ENCODE data around the gene SH3D19. TPM values are rescaled to one million over a fixed set of nuclear protein-coding genes. Genes with fewer than 3 reads are reported as not detected.
A peak's percentile ranks its signal among the peaks of the same experiment; 100 is the strongest.

SH3D19 gene
- polyA plus RNA-seq, 2 of the 4 experiments (the other 2 are of a cell fraction): 15.3 to 22.9 TPM

- H3K4me3 ChIP-seq: no peak overlapping the region
- ChIA-PET CTCF (no interaction called here), POLR2A (no interaction called here)
- no peaks in the 10 kb centered on the region for H3K9me3 ChIP-seq
- no peak overlapping the region for H3K4me2 ChIP-seq
- 91% methylated on average over 5 of the region's 5 CpGs for WGBS (ENCODE audit: missing lambda C conversion rate)
- no peak overlapping the region for H3K27ac ChIP-seq
- FAIRE-seq: no peak
- no peak for ATAC-seq
- no peak for DNase-seq (ENCODE audit: low read depth in 1 of 2, low spot score in 1 of 2)
- no peak for TF ChIP-seq EP300 (IDR thresholded peaks at IDR 0.05)
- no peak for TF ChIP-seq HDAC2 (IDR thresholded peaks at IDR 0.05)
- TF ChIP-seq ZSCAN20 (CRISPR knock-in tag; IDR thresholded peaks at IDR 0.05): no peak
- TF ChIP-seq RCOR1 (IDR thresholded peaks at IDR 0.05; ENCODE audit: low read depth, low read length): no peak
- TF ChIP-seq TFCP2L1 (CRISPR knock-in tag; IDR thresholded peaks at IDR 0.05): no peak
- TF ChIP-seq ZC3H11A (IDR thresholded peaks at IDR 0.05): no peak
- TF ChIP-seq, protein P1, sequence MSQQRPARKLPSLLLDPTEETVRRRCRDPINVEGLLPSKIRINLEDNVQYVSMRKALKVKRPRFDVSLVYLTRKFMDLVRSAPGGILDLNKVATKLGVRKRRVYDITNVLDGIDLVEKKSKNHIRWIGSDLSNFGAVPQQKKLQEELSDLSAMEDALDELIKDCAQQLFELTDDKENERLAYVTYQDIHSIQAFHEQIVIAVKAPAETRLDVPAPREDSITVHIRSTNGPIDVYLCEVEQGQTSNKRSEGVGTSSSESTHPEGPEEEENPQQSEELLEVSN (IDR thresholded peaks at IDR 0.05; ENCODE audit: borderline replicate concordance, low read depth): no peak
- no peak for TF ChIP-seq PHF8 (IDR thresholded peaks at IDR 0.05; ENCODE audit: borderline replicate concordance, low read depth)
- no peak for TF ChIP-seq NFE2L2 (conservative IDR thresholded peaks at IDR 0.05; ENCODE audit: low read length)
- no peak for TF ChIP-seq RNF2 (IDR thresholded peaks at IDR 0.05; ENCODE audit: borderline replicate concordance, low read depth)
- no peak for TF ChIP-seq HOXB13 (CRISPR knock-in tag; IDR thresholded peaks at IDR 0.05; ENCODE audit: low read depth)
- no peak for TF ChIP-seq ESRRA (IDR thresholded peaks at IDR 0.05; ENCODE audit: borderline replicate concordance, low read length)
- TF ChIP-seq BHLHE40 (IDR thresholded peaks at IDR 0.05; ENCODE audit: low read depth, low read length): no peak
- TF ChIP-seq PBX3 (IDR thresholded peaks at IDR 0.05): no peak
- TF ChIP-seq HOXB5 (CRISPR knock-in tag; IDR thresholded peaks at IDR 0.05): no peak
- no peak for TF ChIP-seq TP53 (CRISPR knock-in tag; IDR thresholded peaks at IDR 0.05)
- no peak for TF ChIP-seq CBX2 (IDR thresholded peaks at IDR 0.05; ENCODE audit: borderline replicate concordance, low read depth)
- TF ChIP-seq, protein P2, sequence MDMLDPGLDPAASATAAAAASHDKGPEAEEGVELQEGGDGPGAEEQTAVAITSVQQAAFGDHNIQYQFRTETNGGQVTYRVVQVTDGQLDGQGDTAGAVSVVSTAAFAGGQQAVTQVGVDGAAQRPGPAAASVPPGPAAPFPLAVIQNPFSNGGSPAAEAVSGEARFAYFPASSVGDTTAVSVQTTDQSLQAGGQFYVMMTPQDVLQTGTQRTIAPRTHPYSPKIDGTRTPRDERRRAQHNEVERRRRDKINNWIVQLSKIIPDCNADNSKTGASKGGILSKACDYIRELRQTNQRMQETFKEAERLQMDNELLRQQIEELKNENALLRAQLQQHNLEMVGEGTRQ (IDR thresholded peaks at IDR 0.05): no peak
- peaks cover 19% of the 10 kb centered on the region for H3K4me1 ChIP-seq
Observed at GRCh38 chr4:151310124-151310728, 15.2 kb downstream of the SH3D19 start.

DNA sequence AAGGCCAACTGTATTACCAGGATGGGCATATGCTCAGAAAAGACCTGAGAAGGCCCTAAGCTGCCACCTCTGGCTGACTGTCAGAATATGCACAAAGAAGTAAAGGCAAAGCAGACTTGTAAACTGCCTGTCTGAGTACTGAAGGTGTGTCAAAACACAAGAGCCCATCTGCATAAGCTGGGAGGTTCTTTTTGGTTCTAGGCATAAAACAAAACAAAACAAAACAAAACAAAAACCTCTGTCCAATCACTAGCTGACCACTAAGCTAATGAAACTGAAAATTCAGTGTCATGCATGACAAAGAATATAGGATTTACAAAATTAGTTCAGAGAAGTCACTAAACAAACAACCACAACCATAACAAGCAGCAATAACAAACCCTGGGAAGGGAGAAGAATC, 20.6 kb downstream of the SH3D19 start:
- no peak overlapping the region for H3K27ac ChIP-seq
- TF ChIP-seq, protein P3, sequence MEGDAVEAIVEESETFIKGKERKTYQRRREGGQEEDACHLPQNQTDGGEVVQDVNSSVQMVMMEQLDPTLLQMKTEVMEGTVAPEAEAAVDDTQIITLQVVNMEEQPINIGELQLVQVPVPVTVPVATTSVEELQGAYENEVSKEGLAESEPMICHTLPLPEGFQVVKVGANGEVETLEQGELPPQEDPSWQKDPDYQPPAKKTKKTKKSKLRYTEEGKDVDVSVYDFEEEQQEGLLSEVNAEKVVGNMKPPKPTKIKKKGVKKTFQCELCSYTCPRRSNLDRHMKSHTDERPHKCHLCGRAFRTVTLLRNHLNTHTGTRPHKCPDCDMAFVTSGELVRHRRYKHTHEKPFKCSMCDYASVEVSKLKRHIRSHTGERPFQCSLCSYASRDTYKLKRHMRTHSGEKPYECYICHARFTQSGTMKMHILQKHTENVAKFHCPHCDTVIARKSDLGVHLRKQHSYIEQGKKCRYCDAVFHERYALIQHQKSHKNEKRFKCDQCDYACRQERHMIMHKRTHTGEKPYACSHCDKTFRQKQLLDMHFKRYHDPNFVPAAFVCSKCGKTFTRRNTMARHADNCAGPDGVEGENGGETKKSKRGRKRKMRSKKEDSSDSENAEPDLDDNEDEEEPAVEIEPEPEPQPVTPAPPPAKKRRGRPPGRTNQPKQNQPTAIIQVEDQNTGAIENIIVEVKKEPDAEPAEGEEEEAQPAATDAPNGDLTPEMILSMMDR (IDR thresholded peaks at IDR 0.05): no peak
- no peak for TF ChIP-seq BHLHE40 (IDR thresholded peaks at IDR 0.05; ENCODE audit: low read depth, low read length)
- TF ChIP-seq HEYL (CRISPR knock-in tag; IDR thresholded peaks at IDR 0.05): no peak
- TF ChIP-seq, protein P4, sequence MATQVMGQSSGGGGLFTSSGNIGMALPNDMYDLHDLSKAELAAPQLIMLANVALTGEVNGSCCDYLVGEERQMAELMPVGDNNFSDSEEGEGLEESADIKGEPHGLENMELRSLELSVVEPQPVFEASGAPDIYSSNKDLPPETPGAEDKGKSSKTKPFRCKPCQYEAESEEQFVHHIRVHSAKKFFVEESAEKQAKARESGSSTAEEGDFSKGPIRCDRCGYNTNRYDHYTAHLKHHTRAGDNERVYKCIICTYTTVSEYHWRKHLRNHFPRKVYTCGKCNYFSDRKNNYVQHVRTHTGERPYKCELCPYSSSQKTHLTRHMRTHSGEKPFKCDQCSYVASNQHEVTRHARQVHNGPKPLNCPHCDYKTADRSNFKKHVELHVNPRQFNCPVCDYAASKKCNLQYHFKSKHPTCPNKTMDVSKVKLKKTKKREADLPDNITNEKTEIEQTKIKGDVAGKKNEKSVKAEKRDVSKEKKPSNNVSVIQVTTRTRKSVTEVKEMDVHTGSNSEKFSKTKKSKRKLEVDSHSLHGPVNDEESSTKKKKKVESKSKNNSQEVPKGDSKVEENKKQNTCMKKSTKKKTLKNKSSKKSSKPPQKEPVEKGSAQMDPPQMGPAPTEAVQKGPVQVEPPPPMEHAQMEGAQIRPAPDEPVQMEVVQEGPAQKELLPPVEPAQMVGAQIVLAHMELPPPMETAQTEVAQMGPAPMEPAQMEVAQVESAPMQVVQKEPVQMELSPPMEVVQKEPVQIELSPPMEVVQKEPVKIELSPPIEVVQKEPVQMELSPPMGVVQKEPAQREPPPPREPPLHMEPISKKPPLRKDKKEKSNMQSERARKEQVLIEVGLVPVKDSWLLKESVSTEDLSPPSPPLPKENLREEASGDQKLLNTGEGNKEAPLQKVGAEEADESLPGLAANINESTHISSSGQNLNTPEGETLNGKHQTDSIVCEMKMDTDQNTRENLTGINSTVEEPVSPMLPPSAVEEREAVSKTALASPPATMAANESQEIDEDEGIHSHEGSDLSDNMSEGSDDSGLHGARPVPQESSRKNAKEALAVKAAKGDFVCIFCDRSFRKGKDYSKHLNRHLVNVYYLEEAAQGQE (IDR thresholded peaks at IDR 0.05): no peak
- TF ChIP-seq CBX2 (IDR thresholded peaks at IDR 0.05; ENCODE audit: borderline replicate concordance, low read depth): no peak
- TF ChIP-seq RARB (CRISPR knock-in tag; IDR thresholded peaks at IDR 0.05): no peak
- TF ChIP-seq ZFP36 (IDR thresholded peaks at IDR 0.05; ENCODE audit: borderline replicate concordance, partially characterized antibody): no peak
- TF ChIP-seq ZNF302 (CRISPR knock-in tag; IDR thresholded peaks at IDR 0.05): no peak
- no peak for TF ChIP-seq RCOR1 (IDR thresholded peaks at IDR 0.05; ENCODE audit: low read depth, low read length)
- TF ChIP-seq NPAS2 (CRISPR knock-in tag; IDR thresholded peaks at IDR 0.05; ENCODE audit: borderline replicate concordance): no peak
- TF ChIP-seq KDM5A (IDR thresholded peaks at IDR 0.05): no peak
- no peak for TF ChIP-seq HOXB5 (CRISPR knock-in tag; IDR thresholded peaks at IDR 0.05)
- no peak for TF ChIP-seq CEBPB (IDR thresholded peaks at IDR 0.05)
- TF ChIP-seq HDAC2 (IDR thresholded peaks at IDR 0.05): no peak
- no peak for TF ChIP-seq MAX (IDR thresholded peaks at IDR 0.05)
- no peak for TF ChIP-seq HOXB13 (CRISPR knock-in tag; IDR thresholded peaks at IDR 0.05; ENCODE audit: low read depth)
- no peak for TF ChIP-seq CBX8 (IDR thresholded peaks at IDR 0.05)
- no peak for TF ChIP-seq NR3C1 (IDR thresholded peaks at IDR 0.05)

More for the DNA sequence above, 20.6 kb downstream of the SH3D19 start:
- ATAC-seq: peak; percentile 66 to 69; a peak in 5 of 6 replicates
- Histone ChIP-seq H3K4me2 (no peak overlapping the region), H3K4me1 (peaks cover 12% of the 10 kb centered on the region; the same call in 1 of the 3 replicates), H3K4me3 (no peak overlapping the region), H3K9me3 (no peaks in the 10 kb centered on the region)
- FAIRE-seq: no peak
- ChIA-PET POLR2A (no interaction called here), CTCF (interaction anchor here (1.1 kb wide), 1 partner anchor 68 kb away, joined by 3 read pairs; no protein-coding TSS in a partner anchor)
- peak in 1 of 2 experiments; percentile 14 for DNase-seq (ENCODE audit: low read depth in 1 of 2, low spot score in 1 of 2)

Measured in A549 (cell line).